ENCODE results near the gene OSMR. TPM values are rescaled to one million over a fixed set of nuclear protein-coding genes. Genes with fewer than 3 reads are reported as not detected.

The OSMR gene
- total and polyA plus RNA-seq, 9 donors = 16.6 to 87.1 (median 48.9) TPM

DNA sequence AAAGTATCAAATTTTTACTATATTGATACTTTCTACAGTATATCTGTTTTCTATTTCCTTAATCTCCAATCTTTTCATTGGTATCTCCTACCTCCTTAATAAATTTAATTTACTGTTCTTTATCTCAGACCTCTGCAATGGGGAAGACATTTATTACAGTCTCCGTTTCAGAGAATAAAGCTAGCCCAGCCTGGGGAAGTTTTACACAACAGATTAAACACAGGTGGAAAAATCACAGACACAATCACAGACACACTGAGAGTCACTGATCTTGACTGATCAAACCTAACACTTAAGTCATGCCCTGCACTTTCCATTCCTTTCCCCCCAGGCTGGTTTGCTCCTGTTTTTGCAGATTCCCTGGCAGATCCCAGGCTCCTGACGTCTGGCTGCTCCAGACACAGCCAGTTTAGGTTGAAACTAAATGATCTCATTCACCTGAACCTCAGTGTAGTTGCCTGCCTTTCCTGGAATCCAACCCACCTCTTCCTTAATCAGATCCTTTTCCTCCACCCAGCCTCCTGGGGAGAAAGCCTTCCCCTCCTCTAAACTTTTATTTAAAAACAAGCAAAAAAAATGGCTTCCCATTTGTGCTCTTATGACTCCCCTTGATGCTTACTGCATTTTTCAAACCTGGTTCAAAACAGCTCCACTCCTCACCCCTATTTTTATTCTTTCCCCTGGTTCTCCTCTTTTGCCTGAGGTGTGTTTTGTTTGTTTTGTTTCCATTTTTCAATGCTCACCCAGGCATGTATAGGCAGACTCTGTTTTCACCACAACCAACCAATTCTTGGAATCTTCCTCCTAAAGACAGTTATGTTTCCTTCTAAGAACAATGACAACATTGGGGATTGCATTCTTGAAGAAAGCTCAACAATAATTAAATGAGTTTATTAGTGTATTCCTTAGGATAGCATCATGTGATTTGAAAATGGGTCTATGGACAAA is 29.5 kb upstream of the OSMR start:
- no peaks in the 10 kb centered on the region for H3K4me1 ChIP-seq (ENCODE audit: insufficient read depth)
- H3K4me3 ChIP-seq = no peak overlapping the region
- WGBS, 3 donors = 73 to 82% (median 78%) methylated on average over 2 of the region's 2 CpGs
- H3K27ac ChIP-seq = no peak overlapping the region
- TF ChIP-seq, protein P1, sequence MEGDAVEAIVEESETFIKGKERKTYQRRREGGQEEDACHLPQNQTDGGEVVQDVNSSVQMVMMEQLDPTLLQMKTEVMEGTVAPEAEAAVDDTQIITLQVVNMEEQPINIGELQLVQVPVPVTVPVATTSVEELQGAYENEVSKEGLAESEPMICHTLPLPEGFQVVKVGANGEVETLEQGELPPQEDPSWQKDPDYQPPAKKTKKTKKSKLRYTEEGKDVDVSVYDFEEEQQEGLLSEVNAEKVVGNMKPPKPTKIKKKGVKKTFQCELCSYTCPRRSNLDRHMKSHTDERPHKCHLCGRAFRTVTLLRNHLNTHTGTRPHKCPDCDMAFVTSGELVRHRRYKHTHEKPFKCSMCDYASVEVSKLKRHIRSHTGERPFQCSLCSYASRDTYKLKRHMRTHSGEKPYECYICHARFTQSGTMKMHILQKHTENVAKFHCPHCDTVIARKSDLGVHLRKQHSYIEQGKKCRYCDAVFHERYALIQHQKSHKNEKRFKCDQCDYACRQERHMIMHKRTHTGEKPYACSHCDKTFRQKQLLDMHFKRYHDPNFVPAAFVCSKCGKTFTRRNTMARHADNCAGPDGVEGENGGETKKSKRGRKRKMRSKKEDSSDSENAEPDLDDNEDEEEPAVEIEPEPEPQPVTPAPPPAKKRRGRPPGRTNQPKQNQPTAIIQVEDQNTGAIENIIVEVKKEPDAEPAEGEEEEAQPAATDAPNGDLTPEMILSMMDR (IDR thresholded peaks at IDR 0.05) = no peak
- no peak for TF ChIP-seq EP300 (IDR thresholded peaks at IDR 0.05)
- no peak for TF ChIP-seq POLR2A (IDR thresholded peaks at IDR 0.05)
- no peaks in the 10 kb centered on the region for H3K27me3 ChIP-seq
- DNase-seq = no peak
- no peaks in the 10 kb centered on the region for H3K36me3 ChIP-seq
- intact Hi-C loops (cut with DNase I) = loop anchor here in 1 of 4 donors (10.0 kb wide), 1 partner anchor 612 kb away; no protein-coding TSS in a partner anchor
- no peaks in the 10 kb centered on the region for H3K9me3 ChIP-seq

DNA sequence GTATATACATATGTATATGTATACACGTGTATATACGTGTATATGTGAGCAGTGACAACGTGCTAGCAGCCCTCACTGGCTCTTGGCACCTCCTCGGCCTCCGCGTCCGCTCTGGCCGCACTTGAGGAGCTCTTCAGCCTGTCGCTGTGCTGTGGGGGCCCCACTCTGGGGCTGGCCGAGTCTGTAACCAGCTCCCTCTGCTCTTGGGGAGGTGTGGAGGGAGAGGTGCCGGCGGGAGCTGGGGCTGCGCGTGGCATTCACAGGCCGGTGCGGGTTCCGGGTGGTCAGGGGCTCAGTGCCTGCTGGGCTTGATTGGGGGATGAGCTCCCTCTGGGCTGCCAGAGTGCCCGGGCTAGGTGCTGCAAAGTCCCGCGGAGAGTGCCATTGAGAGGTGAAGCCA is 24.1 kb upstream of the OSMR start:
- Histone ChIP-seq H3K27me3 (no peaks in the 10 kb centered on the region), H3K27ac (no peak overlapping the region), H3K9me3 (no peaks in the 10 kb centered on the region), H3K4me1 (ENCODE audit: insufficient read depth) (no peaks in the 10 kb centered on the region), H3K36me3 (no peaks in the 10 kb centered on the region), H3K4me3 (no peak overlapping the region)
- no peak for DNase-seq
- 95 to 97% (median 96%) methylated on average over 20 of the region's 20 CpGs for WGBS, 3 donors
- intact Hi-C loops (cut with DNase I) = no loop called here
- no peak for TF ChIP-seq POLR2A (IDR thresholded peaks at IDR 0.05)
- no peak for TF ChIP-seq EP300 (IDR thresholded peaks at IDR 0.05)
- TF ChIP-seq, protein P1 (IDR thresholded peaks at IDR 0.05) = no peak

DNA sequence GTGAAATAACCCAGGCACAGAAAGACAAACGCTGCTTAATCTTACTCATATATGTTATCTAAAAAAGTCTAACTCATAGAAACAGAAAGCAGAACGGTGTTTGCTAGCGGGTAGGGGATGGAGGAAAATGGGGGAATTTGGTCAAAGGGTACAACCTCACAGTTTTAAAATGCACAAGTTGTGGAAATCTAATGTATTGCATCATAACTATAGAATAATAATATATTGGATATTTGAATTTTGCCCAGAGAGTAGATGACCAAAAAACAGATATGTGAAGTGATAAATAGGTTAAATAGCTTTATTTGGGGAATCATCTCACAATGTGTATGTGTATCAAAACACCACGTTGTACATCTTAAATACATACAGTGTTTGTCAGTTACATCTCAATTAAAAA is 22.3 kb upstream of the OSMR start:
- intact Hi-C loops (cut with DNase I) = no loop called here
- H3K4me3 ChIP-seq = no peak overlapping the region
- 94 to 97% (median 95%) methylated on average over 4 of the region's 4 CpGs for WGBS, 3 donors
- TF ChIP-seq, protein P1 (IDR thresholded peaks at IDR 0.05) = no peak
- TF ChIP-seq POLR2A (IDR thresholded peaks at IDR 0.05) (no peak), EP300 (IDR thresholded peaks at IDR 0.05) (no peak)
- H3K27me3 ChIP-seq = no peaks in the 10 kb centered on the region
- DNase-seq = no peak
- no peaks in the 10 kb centered on the region for H3K36me3 ChIP-seq
- no peaks in the 10 kb centered on the region for H3K9me3 ChIP-seq
- H3K4me1 ChIP-seq (ENCODE audit: insufficient read depth) = no peaks in the 10 kb centered on the region
- no peak overlapping the region for H3K27ac ChIP-seq

DNA sequence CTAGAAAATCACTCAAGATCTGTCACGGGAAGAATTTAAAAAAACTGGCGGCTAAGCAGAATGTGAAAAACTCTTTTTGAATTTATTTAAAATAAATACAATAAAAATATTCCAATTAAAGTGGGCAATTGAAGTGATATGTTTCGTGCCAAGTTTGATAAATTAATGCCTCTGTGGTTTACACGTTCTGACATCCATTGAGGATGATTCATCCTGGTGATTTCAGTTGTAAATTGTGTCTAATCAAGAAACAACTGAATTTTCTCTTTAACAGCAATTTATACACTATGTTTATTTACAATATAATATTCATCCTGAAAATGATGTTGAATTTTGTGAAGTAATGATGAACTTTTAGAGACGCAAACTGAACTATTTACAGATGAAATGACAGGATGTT is 21.0 kb upstream of the OSMR start:
- Histone ChIP-seq H3K9me3 (no peaks in the 10 kb centered on the region), H3K4me3 (no peak overlapping the region), H3K27ac (no peak overlapping the region), H3K27me3 (no peaks in the 10 kb centered on the region), H3K4me1 (ENCODE audit: insufficient read depth) (no peaks in the 10 kb centered on the region), H3K36me3 (no peaks in the 10 kb centered on the region)
- no peak for DNase-seq
- 87 to 91% (median 89%) methylated on average over 5 of the region's 5 CpGs for WGBS, 3 donors
- TF ChIP-seq POLR2A (IDR thresholded peaks at IDR 0.05) (no peak), EP300 (IDR thresholded peaks at IDR 0.05) (no peak)
- TF ChIP-seq, protein P1 (IDR thresholded peaks at IDR 0.05) = no peak
- intact Hi-C loops (cut with DNase I) = no loop called here

Measured in ovary (tissue), 9 donors.